Tibial nerve (tissue), 4 donors: ENCODE results near the gene TCF4.

Experiments
- EP300 ChIP-seq, 2 donors: sonication (generic); formaldehyde crosslinking; IDR thresholded peaks; one replicate each; pipeline ENCODE4 v1.6.1; 2017; ENCODE audit warnings: antibody characterized with exemption in 2 of 2, mild to moderate bottlenecking in 1 of 2
- POLR2A ChIP-seq, 2 donors: fragments of 450-650 bp; IDR thresholded peaks; one replicate each; pipeline ENCODE4 v1.6.1; 2017; ENCODE audit warnings: antibody characterized with exemption in 2 of 2, mild to moderate bottlenecking in 2 of 2, moderate library complexity in 2 of 2
- TF ChIP-seq, protein P1 (sequence below), 5 experiments: fragments of 200-600 bp in 3 of 5; fragments of 450-650 bp in 2 of 5; sonication (generic) in 3 of 5; IDR thresholded peaks; one replicate each; pipeline ENCODE4 v1.5.1; 2016 to 2019; ENCODE audit warnings: antibody characterized with exemption in 5 of 5, mild to moderate bottlenecking in 3 of 5, moderate library complexity in 2 of 5

DNA sequence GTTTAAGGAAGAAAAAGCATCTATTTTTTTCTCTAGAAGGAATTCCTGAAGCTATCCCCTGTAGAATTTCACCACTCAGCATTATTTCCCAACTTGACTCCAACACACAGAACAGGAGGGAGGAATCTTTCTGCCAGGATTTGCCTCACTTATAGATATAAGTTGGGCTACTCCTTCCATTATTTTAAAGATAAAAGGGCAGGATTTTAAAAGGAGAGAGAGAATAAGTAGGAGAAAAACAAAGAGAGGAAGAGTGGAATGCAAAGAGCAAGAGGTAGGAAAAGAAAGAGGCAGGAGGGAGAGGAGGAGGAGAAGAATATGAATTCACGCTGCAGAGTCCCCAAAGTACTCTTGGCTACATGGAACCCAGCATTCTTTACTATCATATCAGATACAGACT, 182.5 kb downstream of the TCF4 start:
- TF ChIP-seq, protein P1, sequence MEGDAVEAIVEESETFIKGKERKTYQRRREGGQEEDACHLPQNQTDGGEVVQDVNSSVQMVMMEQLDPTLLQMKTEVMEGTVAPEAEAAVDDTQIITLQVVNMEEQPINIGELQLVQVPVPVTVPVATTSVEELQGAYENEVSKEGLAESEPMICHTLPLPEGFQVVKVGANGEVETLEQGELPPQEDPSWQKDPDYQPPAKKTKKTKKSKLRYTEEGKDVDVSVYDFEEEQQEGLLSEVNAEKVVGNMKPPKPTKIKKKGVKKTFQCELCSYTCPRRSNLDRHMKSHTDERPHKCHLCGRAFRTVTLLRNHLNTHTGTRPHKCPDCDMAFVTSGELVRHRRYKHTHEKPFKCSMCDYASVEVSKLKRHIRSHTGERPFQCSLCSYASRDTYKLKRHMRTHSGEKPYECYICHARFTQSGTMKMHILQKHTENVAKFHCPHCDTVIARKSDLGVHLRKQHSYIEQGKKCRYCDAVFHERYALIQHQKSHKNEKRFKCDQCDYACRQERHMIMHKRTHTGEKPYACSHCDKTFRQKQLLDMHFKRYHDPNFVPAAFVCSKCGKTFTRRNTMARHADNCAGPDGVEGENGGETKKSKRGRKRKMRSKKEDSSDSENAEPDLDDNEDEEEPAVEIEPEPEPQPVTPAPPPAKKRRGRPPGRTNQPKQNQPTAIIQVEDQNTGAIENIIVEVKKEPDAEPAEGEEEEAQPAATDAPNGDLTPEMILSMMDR (IDR thresholded peaks at IDR 0.05), result no peak
- TF ChIP-seq POLR2A (IDR thresholded peaks at IDR 0.05) (no peak), EP300 (IDR thresholded peaks at IDR 0.05) (peak in 1 of 2 donors; percentile 2)
